RWPE2 (cell line): ENCODE data around the gene PLVAP.
A peak's percentile ranks its signal among the peaks of the same experiment; 100 is the strongest.

Source experiments
- ATAC-seq: fragments of 200-7000 bp; cut with Tn5 transposase; 3 replicates; pipeline ENCODE4 v1.9.1; 2021; ENCODE audit warnings: low read depth
- DNase-seq: peaks from one replicate; pipeline ENCODE4 v3.0.0-alpha.2; 2020; ENCODE audit warnings: low spot score
- H3K27ac ChIP-seq: fragments of 450-650 bp; 2 replicates; pipeline ENCODE4 v1.5.1; 2017; ENCODE audit warnings: mild to moderate bottlenecking; ENCODE audit not compliant: poor library complexity, severe bottlenecking
- H3K27me3 ChIP-seq: fragments of 250-450 bp; sonication (Bioruptor Pico); 2 replicates; pipeline ENCODE4 v1.5.1; 2021; ENCODE audit warnings: mild to moderate bottlenecking, moderate library complexity; ENCODE audit not compliant: insufficient read depth, poor library complexity, severe bottlenecking
- H3K36me3 ChIP-seq: fragments of 250-450 bp; sonication (Bioruptor Pico); 2 replicates; pipeline ENCODE4 v1.5.1; 2020; ENCODE audit warnings: low read depth, mild to moderate bottlenecking, moderate library complexity
- H3K4me1 ChIP-seq: fragments of 250-450 bp; sonication (Bioruptor Pico); 2 replicates; pipeline ENCODE4 v1.5.1; 2021; ENCODE audit warnings: mild to moderate bottlenecking, moderate library complexity; ENCODE audit not compliant: insufficient read depth, poor library complexity, severe bottlenecking
- H3K4me3 ChIP-seq: fragments of 250-450 bp; sonication (Bioruptor Pico); 2 replicates; pipeline ENCODE4 v1.5.1; 2021; ENCODE audit warnings: mild to moderate bottlenecking, moderate library complexity; ENCODE audit not compliant: severe bottlenecking
- H3K9me3 ChIP-seq: fragments of 250-450 bp; sonication (Bioruptor Pico); 2 replicates; pipeline ENCODE4 v1.5.1; 2021; ENCODE audit warnings: mild to moderate bottlenecking, moderate library complexity; ENCODE audit not compliant: severe bottlenecking
- CTCF ChIP-seq: fragments of 450-650 bp; IDR thresholded peaks from one replicate; pipeline ENCODE4 v1.5.1; 2017; ENCODE audit warnings: mild to moderate bottlenecking, moderate library complexity; ENCODE audit not compliant: poor library complexity, severe bottlenecking

The PLVAP gene

GRCh38 chr19:17402982-17403855 is 26.1 kb upstream of the PLVAP start:
- Histone ChIP-seq H3K4me1 (no peaks in the 10 kb centered on the region), H3K9me3 (no peaks in the 10 kb centered on the region), H3K27ac (no peak overlapping the region), H3K27me3 (no peaks in the 10 kb centered on the region), H3K36me3 (no peaks in the 10 kb centered on the region), H3K4me3 (no peak overlapping the region)
- ATAC-seq (peak; percentile 37; the same call in 2 of the 3 replicates), DNase-seq (no peak)
- TF ChIP-seq CTCF: no peak

- H3K27ac ChIP-seq: no peak overlapping the region
- no peak for TF ChIP-seq CTCF
- no peaks in the 10 kb centered on the region for H3K36me3 ChIP-seq
- H3K4me1 ChIP-seq: no peaks in the 10 kb centered on the region
- DNase-seq (no peak), ATAC-seq (no peak)
- H3K9me3 ChIP-seq: no peaks in the 10 kb centered on the region
- H3K4me3 ChIP-seq: no peak overlapping the region
- H3K27me3 ChIP-seq: no peaks in the 10 kb centered on the region
Observed at GRCh38 chr19:17401628-17402027, 24.5 kb upstream of the PLVAP start.

GRCh38 chr19:17398902-17399527 is 21.9 kb upstream of the PLVAP start:
- no peak for TF ChIP-seq CTCF
- Histone ChIP-seq H3K27ac (no peak overlapping the region), H3K36me3 (no peaks in the 10 kb centered on the region), H3K4me1 (no peaks in the 10 kb centered on the region), H3K4me3 (no peak overlapping the region), H3K27me3 (no peaks in the 10 kb centered on the region), H3K9me3 (no peaks in the 10 kb centered on the region)
- ATAC-seq: no peak
- DNase-seq: no peak

- H3K4me3 ChIP-seq: no peak overlapping the region
- peak; percentile 81 for TF ChIP-seq CTCF
- ATAC-seq (peak; percentile 17; the same call in 1 of the 3 replicates), DNase-seq (no peak)
- no peaks in the 10 kb centered on the region for H3K9me3 ChIP-seq
- no peaks in the 10 kb centered on the region for H3K27me3 ChIP-seq
- no peaks in the 10 kb centered on the region for H3K4me1 ChIP-seq
- H3K36me3 ChIP-seq: no peaks in the 10 kb centered on the region
- H3K27ac ChIP-seq: no peak overlapping the region
Observed at GRCh38 chr19:17394891-17395415, 17.8 kb upstream of the PLVAP start.
